HuH-7.5 (cell line): ENCODE results near the gene TMX1.
"Not testable (repeated sequence)": the region's sequence is repeated elsewhere in the genome, so short reads cannot be mapped to it uniquely, and the experiment has no call there.

Experiments used
- DNase-seq: peaks from one replicate; pipeline ENCODE4 v3.0.0; 2011; ENCODE audit warnings: low spot score

TMX1 gene, protein sequence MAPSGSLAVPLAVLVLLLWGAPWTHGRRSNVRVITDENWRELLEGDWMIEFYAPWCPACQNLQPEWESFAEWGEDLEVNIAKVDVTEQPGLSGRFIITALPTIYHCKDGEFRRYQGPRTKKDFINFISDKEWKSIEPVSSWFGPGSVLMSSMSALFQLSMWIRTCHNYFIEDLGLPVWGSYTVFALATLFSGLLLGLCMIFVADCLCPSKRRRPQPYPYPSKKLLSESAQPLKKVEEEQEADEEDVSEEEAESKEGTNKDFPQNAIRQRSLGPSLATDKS

DNA sequence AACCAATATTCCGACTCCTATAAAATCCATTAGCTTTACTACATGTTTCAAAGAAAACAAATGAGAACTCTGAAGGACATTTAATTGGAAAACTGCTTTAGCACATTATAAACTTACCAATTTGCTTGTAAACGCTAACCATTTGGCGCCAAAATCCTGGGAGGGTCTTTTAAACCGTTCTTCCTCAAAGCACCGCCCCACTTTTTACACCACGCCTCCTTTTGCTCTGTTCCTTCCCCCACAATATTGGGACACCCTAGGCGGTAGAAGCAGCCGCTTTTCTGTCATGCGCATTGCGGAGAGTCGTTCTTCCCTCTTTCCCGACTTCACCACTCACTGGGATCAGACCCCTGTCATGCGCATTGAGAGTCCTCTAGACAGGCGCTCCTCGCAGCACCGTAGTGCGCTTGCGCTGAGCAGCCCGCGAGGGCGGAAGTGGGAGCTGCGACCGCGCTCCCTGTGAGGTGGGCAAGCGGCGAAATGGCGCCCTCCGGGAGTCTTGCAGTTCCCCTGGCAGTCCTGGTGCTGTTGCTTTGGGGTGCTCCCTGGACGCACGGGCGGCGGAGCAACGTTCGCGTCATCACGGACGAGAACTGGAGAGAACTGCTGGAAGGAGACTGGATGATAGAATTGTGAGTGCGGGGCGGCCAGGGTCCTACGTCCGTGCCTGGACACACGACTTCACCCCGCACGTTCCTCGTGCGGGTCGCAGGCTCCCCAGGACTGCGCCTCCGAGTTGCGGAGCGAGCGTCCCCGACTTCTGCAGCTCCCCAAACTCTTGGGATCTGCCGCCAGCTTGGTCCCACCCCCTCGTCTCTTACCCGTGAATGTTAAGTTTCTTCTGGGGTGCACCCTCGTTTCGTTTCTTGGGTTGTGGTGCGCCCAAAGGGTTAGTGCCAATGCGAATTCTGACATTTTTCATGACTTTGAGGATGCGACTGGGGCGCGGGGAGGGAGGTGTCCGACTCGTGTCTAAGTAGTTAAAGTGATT is at the start of gene TMX1:
Gene TMX1, plus strand, starts transcription at position 435 of the 991 bp plus-strand sequence. Its CDS starts 46 bp downstream, at position 481.
- peak; percentile 87 for DNase-seq

DNA sequence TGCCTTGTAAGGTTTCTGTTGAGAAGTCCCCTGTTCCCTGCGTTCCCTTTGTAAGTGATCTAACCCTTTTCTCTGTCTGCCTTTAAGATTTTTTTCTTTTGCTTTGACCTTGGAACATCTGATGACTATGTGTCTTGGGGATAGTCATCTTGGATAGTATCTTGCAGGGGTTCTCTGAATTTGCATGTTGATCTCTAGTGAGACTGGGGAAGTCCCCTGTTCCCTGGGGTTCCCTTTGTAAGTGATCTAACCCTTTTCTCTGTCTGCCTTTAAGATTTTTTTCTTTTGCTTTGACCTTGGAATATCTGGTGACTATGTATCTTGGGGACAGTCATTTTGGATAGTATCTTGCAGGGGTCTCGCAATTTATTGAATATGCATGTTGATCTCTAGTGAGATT is 38.2 kb upstream of the TMX1 start:
- DNase-seq, result no peak

DNA sequence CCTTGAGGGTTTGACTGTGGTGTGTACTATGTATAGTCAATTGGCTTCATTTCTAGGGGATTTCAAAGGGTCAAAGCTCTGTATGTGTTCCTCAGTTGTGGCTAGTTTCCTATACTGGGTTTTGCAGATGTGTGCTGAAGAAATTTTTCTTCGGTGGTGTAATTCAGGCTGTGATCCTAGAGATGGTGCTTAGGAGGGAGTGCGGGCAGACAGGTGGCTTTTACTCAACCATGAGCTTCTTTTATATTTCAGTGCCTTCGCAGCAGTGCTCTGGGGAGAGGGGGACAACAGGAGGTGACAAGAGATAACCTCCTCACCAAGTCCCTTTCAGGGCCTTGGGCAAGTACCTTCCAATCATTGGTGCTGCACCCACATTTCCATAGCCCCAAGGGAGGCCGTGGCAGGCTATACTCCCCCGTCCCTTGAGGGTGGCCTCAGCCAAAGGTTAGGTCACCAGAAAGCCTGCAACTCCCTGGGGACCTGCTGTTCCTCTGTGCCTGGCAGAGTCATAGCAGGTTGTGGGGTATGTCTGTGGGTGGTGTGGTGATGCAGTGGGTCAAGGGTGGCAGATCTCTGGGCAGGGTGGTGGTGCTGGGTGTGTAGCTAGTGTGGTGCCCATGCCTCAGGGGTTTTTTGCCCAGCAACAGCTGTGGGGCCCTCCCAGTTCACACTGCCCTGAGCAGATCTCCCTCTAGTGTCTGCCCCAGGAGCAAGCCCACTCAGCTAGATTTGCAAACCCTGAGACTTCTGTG is 37.0 kb upstream of the TMX1 start:
- no peak for DNase-seq

DNA sequence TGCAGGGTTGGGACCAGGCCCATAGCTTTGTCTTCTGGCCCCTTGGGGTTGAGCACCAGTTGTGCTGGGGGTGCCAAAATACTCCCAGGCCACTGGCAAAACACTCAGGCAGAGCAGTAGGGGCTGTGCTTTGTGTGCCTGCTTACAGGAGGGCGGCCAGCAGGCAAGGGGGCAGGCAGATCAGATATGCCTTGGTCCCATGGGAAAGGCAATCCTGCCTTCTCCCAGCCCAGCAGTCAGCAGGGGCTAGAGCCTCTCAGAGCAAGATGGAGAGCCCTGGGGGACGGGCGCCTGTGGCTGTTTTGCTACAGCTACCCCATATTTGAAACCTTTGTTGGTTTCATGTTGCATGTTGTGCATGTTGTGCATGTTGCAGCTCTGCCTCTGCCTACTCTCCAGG is 36.2 kb upstream of the TMX1 start:
- no peak for DNase-seq

DNA sequence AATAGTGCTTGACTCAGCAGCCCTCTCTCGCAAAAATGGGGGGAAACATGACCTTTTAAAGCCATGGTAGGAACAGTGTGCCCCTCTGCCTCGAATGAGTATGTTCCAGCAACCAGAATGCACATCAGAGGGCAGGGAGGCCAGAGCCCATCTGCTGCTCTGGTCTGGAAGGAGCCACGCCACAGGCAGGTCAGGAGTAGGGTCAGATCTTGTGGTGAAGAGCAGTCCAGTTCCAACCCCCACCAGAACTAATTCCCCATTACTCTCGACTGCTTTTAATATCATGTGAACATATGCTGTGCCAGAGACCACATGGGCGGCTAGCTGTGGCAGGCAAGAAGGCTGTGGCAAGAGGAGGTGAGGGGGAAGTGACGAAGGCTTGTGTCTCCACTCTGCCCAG is 34.6 kb upstream of the TMX1 start:
- DNase-seq, result no peak

DNA sequence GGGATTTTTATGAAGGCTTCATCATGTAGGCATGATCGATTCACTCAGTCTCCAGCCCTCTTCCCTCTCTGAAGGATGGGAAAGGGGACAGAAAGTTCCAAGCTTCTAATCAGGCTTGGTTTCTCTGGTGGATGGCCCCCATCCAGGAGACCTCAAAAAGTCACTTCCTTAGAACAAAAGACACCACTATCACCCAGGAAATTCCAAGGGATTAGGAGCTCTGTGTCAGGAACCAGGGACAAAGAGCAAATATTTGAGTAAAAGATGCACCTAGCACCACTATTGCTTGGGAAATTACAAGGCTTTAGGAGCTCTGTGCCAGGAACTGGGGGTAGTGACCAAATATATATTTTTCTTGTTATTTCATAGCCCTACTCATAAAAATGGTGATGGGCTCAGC is 33.6 kb upstream of the TMX1 start:
- DNase-seq, result no peak

DNA sequence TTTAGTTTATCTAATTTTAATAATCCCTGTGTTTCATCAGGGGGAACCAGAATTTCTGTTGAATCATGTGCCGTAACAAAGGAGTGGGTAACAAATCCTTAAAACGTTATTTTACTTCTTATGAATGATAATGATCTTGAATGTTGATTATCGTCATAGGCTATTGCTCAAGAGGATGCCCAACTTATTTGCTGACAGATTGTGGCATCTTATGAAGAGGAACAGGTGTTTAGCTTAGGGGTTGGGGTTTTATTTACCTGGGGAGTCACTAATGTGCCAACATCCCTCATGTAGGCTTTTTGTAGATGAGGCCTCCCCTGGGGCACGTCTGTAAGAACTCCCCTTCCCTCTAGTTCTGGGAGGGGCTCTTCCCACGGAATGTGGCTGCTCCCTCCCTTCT is 32.4 kb upstream of the TMX1 start:
- DNase-seq, result no peak

DNA sequence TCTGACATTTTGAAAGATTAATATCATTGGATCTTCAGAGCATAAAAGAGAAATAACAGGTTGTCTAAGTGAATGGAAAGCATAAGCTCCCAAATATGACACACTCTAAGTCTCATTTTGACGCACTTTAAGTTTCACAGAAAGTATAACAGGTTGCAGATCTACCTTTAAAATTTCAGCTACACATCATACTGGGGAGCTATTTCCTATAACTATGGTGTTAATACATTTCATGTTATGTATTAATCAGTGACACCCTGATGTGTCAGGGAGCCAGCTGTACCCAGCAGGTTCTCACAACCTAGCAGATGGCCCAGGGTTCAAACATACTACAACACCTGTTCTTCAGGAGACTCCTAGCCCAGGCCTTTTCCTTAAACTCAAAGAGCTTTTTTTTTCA is 31.1 kb upstream of the TMX1 start:
- DNase-seq, result no peak

DNA sequence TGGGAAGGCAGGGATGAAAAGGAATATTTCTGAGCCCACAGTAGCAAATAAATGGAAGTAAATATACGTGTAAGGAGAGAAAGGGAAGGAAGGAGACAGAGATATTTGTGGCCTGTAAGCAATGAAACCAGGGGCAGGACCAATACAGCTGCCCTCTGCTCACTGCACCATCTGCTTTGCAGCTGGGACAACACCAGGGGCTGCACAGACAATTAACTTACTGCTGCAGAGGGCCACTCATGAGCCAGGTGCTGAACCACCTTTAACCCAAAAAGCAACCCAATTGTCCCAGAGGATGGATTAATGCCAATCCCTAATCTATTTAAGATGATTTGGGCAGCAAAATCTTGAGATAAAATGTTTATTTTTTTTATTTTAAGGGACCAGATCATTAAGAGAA is 30.6 kb upstream of the TMX1 start:
- no peak for DNase-seq

DNA sequence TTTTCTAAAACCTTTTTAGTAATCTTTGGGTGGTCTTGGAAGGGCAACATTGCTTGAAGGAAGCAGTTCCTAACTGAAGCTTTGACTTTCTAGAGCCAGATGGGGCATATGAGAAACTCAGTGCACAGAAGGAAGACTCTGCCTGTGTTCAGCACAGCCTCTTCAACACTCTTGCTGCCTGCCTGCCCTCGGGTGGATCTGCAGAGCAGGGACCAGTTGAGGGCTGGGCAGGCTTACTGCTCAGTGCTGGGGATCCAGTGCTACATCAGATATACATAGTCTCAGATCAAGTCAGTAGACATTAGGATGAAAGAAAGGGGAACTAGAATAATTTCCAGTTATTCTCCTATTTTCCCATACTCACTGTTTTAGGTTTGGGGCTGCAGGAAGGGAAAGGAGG is 29.5 kb upstream of the TMX1 start:
- DNase-seq, result no peak

DNA sequence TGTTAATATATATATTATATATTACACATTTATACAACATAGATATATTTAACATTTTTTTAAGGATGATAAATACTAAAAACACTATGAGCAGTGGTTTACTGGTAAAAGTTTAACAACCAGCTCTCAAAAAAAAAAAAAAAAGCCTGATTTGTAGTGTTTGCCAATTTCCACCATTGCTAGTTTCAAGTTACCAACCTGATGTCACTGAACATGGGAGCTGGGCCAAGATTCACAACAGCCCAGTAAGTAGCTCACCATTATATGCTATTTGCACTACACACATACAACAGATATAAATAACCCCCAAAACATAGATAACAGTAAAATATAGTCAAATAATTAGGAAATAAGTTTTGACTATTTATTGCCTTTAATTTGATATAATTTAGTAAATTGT is 28.9 kb upstream of the TMX1 start:
- DNase-seq, result no peak

DNA sequence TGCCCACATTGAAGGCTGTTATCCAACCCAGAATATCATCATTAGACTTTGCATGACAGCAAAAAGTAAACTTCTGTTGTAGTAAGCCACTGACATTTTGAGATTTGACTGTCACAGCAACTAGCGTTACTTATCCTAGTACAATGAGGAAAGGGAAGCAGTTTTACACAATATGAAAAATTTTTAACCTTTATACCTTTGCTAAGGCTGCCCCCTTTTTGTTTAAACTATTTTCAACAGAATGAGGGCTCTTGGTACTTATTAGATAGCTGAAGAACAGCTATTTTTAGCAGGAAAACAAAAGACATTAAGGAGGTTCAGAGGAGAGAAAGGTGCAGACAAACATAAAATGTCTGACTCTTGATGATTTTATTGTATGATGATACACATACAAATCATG is 23.4 kb upstream of the TMX1 start:
- DNase-seq, result no peak

DNA sequence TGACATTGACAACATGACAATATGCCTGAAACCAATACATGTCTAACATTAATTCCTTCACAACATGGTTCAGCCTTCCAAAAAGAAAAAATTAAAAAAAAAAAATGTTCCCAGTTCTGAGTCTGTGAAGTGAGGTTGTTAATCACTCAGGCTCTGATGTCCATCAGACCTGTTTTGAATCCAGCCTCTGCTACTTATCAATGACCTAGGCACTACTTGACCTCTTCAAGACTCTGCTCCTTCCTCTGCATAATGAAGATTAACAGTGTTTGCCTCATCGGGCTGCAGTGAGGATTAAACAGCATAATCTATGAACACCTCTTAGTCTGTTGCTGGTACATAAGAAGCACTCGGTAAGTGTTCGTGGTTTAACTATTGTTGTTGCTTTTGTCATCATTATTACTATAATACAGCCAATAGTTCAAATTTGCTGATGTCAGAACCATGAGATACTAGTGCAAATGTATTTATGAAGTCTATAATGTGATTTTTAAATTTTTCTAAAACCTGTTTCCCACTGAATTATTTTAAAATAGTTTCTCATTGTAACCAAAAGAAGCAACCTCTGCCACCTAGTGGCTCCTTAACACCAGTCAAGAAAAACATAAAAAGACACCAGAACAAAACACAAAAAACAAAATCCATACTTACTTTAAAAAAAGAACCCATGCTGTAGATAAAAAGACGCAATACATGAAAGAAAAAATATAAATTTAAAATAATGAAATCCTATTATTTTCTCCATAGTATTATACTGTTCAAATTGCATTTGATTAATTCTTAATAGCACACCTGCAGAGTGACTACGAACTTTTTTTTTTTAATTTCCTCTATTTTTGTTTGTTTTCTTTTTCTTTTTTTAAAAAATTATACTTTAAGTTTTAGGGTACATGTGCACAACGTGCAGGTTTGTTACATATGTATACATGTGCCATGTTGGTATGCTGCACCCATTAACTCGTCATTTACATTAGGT is 20.3 kb upstream of the TMX1 start:
- DNase-seq, result no peak

DNA sequence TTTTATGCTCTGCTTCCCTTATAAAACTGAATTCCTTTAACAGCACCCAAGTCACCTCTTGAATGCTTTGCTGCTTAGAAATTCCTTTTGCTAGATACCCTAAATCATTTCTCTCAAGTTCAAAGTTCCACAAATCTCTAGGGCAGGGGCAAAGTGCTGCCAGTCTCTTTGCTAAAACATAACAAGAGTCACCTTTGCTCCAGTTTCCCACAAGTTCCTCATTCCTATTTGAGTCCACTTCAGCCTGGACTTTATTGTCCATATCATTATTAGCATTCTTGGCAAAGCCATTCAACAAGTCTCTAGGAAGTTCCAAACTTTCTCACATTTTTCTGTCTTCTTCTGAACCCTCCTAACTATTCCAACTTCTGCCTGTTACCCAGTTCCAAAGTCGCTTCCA is 16.6 kb upstream of the TMX1 start:
- not testable (repeated sequence) for DNase-seq

DNA sequence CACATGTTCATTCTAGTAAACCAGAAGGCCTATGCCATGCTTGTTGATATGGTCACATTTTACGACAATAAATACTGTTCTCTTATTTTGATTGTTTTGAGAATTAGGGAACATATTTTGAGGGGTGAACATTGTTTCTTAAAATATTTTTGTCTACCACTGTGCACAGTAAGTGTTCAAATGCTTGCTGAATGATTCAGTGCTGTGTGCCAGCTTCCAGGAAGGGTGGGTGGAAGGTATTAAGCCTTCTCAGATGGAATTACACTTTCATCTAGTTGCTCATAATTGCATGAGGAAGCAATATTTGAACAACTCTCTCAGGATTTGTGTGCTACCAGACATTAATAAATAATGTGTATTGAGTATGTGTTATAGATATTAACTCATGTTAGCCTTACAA is 15.5 kb upstream of the TMX1 start:
- DNase-seq, result no peak

DNA sequence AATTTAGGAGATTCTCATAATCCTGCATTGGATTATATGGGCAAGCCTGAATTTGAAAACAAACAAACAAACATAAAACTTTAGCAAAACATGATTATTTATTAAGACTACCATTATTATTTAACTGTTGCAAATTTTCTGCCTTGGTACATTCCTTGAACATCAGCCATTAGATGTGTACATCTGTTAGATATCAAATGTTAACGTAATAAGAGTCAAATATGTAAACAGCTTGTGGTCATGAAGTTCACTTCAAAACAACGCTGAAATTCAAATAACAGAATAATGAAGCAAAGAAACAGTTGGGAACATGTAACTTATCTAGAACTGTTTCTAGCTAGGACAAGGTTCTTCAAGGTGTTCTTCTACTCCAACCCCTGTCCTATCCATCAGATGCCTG is 14.3 kb upstream of the TMX1 start:
- no peak for DNase-seq

DNA sequence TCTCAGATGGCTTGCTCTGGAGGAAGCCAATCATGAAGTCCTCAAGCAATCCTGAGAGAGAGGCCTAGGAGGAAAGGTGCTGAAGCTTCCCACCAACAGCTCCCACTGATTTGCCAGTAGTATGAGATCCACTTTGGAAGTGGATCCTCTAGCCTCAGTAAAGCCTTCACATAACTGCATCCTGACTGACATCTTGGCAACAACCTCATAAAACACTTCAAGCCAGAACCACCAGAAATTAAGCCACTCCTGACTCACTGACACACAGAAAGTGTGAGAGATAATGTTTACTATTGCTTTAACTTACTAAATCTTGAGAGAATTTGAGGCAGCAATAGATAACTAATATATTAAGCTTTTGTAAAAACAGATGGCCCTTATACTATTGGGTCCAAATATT is 11.7 kb upstream of the TMX1 start:
- DNase-seq, result no peak

DNA sequence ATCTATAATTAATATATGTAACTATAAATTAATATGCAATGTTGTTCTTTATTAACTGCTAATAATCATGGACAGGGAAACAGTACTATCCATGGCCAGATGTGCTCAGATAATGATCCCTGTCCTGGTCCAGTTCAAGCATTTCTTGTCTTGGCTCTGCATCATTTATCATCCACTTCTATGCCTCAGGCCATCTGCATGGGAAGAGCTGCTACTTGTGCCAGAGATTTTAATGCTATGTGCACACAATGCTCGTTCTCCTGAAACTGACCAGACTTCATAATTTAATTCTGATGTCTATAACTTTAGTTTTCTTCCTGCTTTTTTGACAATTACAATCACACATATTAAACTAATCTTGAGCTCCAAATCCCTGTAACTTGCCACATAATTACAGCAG is 11.2 kb upstream of the TMX1 start:
- DNase-seq, result no peak

DNA sequence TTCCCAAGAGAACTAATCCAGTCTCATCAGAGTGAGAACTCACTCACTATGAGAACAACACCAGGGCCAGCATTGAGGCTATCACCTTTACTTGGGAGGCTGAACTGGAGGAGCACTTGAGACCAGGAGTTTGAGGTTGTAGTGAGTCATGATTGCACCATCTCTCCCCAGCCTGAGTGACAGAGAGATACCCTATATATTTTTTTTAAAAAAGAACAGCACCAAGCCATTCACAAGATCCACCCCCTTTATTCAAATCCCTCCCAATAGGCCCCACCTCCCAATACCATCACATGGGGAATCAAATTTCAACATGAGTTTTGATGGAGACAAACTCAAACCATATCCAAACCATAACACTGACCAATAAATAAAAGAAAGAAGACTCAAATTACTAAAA is 3.7 kb upstream of the TMX1 start:
- no peak for DNase-seq

DNA sequence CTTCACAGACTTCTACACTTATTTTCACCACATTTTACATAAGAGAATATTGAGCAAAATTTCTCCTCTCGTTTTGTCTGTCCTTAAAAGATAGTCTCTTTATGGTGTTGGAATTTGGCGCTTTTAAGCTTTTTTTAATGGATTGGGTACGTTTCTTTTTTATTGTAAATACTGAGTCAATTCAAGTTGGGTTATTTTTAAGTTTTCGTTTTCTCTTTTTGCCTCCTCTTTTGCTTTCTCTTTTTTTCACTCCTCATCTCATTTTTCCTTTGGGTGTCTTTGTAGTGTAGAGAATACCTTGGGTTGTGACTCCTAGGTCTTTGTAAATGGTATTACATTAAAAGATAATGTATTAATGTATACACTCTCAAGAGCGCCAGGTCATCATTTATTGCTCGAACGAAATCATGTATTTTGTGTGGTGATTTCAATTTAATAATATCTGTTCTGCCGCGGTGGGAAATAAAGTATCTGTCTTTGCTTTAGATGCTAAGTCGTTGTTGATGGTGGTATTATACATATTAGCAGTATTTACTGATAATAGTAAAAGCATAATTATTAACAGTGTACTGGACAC is 845 bp downstream of the TMX1 start:
- DNase-seq, result no peak
